Measurements from ENCODE around the gene COL16A1. TPM values are rescaled to one million over a fixed set of nuclear protein-coding genes. Genes with fewer than 3 reads are reported as not detected.

Gene COL16A1
- total RNA-seq, 6 donors from 2014 or later = 15.2 to 103 (median 40.7) TPM

DNA sequence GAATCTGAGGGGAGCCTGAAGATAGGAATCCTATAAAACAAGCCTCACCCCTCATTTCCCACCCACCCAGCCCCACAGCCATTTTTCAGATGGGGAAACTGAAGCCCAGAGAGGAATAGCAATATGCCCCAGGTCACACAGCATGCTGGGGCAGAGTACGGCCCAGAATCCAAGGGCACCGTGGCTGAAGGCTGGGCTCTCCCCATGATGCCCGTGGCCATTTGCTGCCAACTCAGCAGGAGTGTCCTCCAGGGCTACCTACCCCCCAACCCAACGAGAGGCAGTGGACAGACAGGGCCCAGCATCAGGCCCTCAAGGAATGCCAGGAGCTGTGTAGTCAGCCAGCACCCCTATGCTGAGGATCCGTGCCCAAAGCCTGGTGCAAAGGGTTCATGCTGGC is 8.5 kb downstream of the COL16A1 start:
- ATAC-seq (ENCODE audit: low FRiP score in 2 of 2) = no peak
- no peak overlapping the region for H3K27ac ChIP-seq
- 86% methylated on average over 5 of the region's 5 CpGs; no CpG with 5 or more reads in 1 of the 2 donors for WGBS, 2 donors
- H3K4me1 ChIP-seq = peaks cover 0 to 6% (median 2%) of the 10 kb centered on the region in 4 donors
- no peak overlapping the region for H3K4me3 ChIP-seq
- no peaks in the 10 kb centered on the region for H3K9me3 ChIP-seq
- no peak for DNase-seq
- no peaks in the 10 kb centered on the region for H3K36me3 ChIP-seq
- H3K27me3 ChIP-seq = no peaks in the 10 kb centered on the region
- TF ChIP-seq POLR2A (IDR thresholded peaks at IDR 0.05) = no peak
- TF ChIP-seq, protein P1, sequence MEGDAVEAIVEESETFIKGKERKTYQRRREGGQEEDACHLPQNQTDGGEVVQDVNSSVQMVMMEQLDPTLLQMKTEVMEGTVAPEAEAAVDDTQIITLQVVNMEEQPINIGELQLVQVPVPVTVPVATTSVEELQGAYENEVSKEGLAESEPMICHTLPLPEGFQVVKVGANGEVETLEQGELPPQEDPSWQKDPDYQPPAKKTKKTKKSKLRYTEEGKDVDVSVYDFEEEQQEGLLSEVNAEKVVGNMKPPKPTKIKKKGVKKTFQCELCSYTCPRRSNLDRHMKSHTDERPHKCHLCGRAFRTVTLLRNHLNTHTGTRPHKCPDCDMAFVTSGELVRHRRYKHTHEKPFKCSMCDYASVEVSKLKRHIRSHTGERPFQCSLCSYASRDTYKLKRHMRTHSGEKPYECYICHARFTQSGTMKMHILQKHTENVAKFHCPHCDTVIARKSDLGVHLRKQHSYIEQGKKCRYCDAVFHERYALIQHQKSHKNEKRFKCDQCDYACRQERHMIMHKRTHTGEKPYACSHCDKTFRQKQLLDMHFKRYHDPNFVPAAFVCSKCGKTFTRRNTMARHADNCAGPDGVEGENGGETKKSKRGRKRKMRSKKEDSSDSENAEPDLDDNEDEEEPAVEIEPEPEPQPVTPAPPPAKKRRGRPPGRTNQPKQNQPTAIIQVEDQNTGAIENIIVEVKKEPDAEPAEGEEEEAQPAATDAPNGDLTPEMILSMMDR (IDR thresholded peaks at IDR 0.05) = no peak
- no peak for TF ChIP-seq EP300 (IDR thresholded peaks at IDR 0.05)
- no peak for TF ChIP-seq POLR2AphosphoS5 (IDR thresholded peaks at IDR 0.05)

DNA sequence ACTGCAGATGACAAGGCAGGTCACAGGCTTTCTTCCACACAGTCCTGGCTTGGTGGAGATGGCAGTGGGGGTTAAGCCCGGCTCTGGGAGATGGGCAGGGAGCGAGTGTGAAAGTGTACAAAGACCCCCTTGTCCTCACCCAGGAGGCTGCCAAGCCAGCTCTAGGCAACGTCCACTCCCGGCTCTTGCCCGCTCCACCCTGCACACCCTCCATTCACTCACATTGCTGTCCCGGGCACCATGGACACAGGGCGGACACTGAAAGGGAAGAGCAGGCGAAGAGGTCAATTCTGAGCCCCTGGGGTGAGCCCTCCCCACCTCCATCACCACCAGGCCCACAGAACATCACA is 8.9 kb downstream of the COL16A1 start:
- H3K27me3 ChIP-seq = no peaks in the 10 kb centered on the region
- H3K9me3 ChIP-seq = no peaks in the 10 kb centered on the region
- peaks cover 0 to 4% (median under 1%) of the 10 kb centered on the region in 4 donors for H3K4me1 ChIP-seq
- H3K36me3 ChIP-seq = no peaks in the 10 kb centered on the region
- WGBS, 2 donors = 89 to 92% methylated on average over 8 of the region's 8 CpGs
- no peak for TF ChIP-seq POLR2AphosphoS5 (IDR thresholded peaks at IDR 0.05)
- TF ChIP-seq EP300 (IDR thresholded peaks at IDR 0.05) = no peak
- TF ChIP-seq, protein P1 (IDR thresholded peaks at IDR 0.05) = no peak
- TF ChIP-seq POLR2A (IDR thresholded peaks at IDR 0.05) = no peak
- no peak overlapping the region for H3K27ac ChIP-seq
- DNase-seq (no peak), ATAC-seq (ENCODE audit: low FRiP score in 2 of 2) (no peak)
- no peak overlapping the region for H3K4me3 ChIP-seq

DNA sequence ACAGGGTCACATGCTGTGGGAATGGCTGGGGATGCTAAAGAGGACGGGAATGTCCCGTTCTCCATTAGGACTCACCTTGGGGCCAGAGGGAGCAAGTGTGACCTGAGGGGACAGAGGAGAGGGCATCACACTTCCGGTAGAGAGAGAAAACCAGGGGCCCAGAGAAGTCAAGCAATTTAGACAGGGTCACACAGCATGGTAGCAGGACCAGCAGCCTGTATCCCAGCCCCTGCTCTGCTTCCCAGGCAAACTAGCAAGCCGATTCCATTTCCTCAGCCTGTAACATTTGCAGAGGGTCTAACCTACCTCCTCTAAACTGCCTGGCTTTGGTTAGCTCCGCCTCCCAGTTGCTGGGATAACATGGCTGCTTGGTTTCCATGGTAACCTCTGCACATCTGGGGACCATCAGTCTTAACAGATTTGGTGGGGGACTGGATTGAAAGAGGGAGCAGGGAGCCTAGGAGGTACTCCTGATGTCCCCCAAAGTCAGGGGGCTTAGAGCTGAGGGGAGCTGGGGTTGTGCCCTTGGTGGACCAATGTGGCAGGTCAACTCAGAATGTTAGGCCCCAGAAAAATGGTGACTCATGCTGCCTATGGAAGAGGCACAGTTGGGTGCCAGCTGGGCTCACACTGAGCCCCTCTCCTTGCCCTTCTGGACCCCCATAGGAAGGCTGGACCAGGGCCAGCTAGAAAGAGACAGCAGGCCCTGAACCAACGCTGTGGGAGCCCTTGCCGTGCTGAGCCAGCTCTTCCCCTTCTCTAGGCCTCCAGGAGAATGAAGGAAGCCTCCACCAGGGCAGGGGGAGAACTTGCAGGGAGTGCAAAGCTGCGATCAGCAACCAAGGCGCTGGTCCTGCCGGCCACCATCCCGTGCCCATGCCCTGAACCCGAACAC is 9.5 kb downstream of the COL16A1 start:
- no peaks in the 10 kb centered on the region for H3K36me3 ChIP-seq

DNA sequence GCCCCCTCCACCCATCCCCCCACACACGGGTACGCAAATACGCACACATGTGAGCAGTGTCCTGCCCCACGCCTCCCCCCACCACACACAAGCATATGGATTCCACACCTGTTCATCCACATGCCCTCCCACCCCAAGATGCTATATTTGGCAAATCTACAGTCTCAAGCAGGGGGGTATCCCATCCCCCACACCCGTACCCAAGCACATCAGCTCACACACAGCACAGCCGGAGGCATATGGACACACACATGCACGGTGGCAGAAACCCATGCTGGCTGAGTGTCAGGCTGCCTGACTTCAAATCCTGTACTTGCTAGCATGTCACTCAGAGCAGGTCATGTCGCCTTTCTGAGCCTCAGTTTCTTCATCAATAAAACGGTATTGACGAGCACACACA is 10.6 kb downstream of the COL16A1 start:
- no peak for DNase-seq
- Histone ChIP-seq H3K27ac (no peak overlapping the region), H3K4me3 (no peak overlapping the region), H3K36me3 (no peaks in the 10 kb centered on the region), H3K27me3 (no peaks in the 10 kb centered on the region), H3K9me3 (no peaks in the 10 kb centered on the region), H3K4me1 (no peaks in the 10 kb centered on the region)
- no peak for ATAC-seq (ENCODE audit: low FRiP score in 2 of 2)
- WGBS, 2 donors = 78 to 87% methylated on average over 10 of the region's 10 CpGs
- TF ChIP-seq EP300 (IDR thresholded peaks at IDR 0.05) (no peak), POLR2A (IDR thresholded peaks at IDR 0.05) (no peak), POLR2AphosphoS5 (IDR thresholded peaks at IDR 0.05) (no peak)
- TF ChIP-seq, protein P1 (IDR thresholded peaks at IDR 0.05) = no peak

More for the DNA sequence above, 9.5 kb downstream of the COL16A1 start:
- 71 to 84% methylated on average over 11 to 12 of the region's 12 CpGs for WGBS, 2 donors
- no peaks in the 10 kb centered on the region for H3K27me3 ChIP-seq
- TF ChIP-seq EP300 (IDR thresholded peaks at IDR 0.05) = no peak
- H3K4me1 ChIP-seq = peaks cover 0 to 2% (median 0%) of the 10 kb centered on the region in 4 donors
- DNase-seq (no peak), ATAC-seq (ENCODE audit: low FRiP score in 2 of 2) (no peak)
- no peak overlapping the region for H3K4me3 ChIP-seq
- H3K9me3 ChIP-seq = no peaks in the 10 kb centered on the region
- no peak overlapping the region for H3K27ac ChIP-seq

DNA sequence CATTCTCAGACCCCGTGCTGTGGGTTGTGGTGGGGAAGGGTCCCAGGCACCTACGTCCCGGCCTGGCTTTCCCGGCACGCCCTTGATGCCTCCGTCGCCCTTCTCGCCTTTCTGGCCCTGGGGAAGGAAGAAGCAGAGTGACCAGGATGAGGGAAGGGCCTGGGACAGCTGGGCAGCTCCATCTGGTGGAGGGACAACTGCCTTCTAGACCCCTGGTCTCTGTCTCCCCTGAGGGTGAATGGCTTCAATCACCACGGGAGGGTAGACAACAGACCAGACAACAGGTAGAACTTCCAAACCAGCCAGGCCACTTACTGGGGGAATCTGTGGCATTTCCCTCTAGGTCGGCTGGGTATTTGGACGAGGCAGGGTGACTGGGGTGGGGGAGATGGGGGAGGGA is 11.9 kb downstream of the COL16A1 start:
- TF ChIP-seq EP300 (IDR thresholded peaks at IDR 0.05) (no peak), POLR2A (IDR thresholded peaks at IDR 0.05) (no peak), POLR2AphosphoS5 (IDR thresholded peaks at IDR 0.05) (no peak)
- TF ChIP-seq, protein P1 (IDR thresholded peaks at IDR 0.05) = no peak
- ATAC-seq (ENCODE audit: low FRiP score in 2 of 2) = no peak
- no peak for DNase-seq
- Histone ChIP-seq H3K27me3 (no peaks in the 10 kb centered on the region), H3K4me3 (no peak overlapping the region), H3K36me3 (no peaks in the 10 kb centered on the region), H3K27ac (no peak overlapping the region), H3K9me3 (no peaks in the 10 kb centered on the region), H3K4me1 (no peaks in the 10 kb centered on the region)
- WGBS, 2 donors = 67 to 87% methylated on average over 10 to 11 of the region's 11 CpGs
